GM19463 (cell line): Measurements from ENCODE around the gene AGBL1.

ENCODE experiments used
- ATAC-seq: cut with Tn5 transposase; IDR thresholded peaks from one replicate; pipeline ENCODE4 v1.9.1; 2021; ENCODE audit warnings: mild to moderate bottlenecking, moderate library complexity; ENCODE audit not compliant: unreplicated experiment

The AGBL1 gene

DNA sequence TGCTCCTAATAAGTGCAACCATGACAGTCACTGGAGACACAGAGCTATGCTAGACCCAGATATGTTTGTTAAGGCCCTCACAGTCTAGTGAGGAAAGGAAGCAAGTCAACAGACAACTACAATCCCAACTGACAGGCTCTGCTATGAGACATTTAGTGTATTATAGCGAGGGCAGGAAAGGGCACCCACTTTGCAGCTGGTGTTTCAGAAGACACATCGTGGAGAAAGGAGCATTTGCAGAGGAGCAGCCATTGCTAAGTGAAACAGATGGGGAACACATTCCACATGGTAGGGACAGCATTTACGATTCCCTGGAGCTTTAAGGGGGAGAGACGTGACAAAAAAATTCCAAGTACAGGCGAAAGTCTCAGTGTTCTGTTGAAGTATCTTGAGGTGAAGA, 685.6 kb downstream of the AGBL1 start:
- ATAC-seq, result no peak

DNA sequence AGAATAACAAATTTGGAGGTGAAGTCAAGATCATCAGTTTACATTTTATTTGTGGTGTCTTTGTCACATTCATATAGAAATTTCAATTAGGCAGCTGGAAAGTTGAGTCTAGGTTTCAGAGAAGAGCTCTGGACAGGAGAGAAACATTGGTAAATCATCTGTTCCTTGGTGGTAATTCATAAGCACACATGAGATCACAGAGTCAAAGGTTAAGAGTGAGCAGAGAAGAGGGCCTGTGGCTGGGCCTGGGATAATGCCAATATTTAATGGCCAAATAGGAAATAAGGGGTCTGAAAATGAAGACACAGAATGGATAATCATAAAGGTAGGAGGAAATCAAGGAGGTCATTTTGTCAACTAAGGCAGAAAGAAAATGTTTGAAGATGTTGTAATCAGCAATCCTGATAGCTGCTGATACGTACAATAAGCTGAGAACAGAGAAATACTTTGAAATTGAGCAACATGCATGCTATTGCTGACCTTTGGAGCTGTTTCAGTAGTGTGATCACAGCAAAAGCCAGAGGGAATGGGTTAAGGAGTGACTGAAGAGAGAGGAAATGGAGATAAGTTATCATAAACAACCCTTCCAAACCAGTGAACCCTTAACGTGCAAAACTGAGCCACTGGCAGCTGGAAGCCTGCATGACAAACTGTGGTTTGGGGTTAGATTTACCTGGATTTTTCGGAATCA, 692.8 kb downstream of the AGBL1 start:
- ATAC-seq, result no peak

DNA sequence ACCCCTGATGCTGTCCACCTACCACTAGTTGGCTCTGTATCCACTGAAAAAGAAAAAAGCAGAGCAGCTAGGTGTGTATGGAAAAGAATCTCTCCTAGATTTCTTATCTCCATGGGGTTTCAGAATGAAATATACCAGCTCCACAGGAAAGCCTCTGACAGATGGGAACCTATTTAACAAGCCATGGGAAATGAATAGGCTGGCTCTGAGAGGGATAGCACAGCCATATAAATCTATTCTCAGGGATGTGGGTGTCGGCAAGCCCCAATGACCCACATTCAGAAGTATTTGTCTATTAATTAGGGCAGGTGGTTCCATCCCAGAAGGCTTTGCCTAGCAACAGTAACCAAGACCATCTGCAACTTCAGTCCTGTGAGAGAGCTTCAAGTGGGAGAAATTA, 694.1 kb downstream of the AGBL1 start:
- ATAC-seq, result no peak

DNA sequence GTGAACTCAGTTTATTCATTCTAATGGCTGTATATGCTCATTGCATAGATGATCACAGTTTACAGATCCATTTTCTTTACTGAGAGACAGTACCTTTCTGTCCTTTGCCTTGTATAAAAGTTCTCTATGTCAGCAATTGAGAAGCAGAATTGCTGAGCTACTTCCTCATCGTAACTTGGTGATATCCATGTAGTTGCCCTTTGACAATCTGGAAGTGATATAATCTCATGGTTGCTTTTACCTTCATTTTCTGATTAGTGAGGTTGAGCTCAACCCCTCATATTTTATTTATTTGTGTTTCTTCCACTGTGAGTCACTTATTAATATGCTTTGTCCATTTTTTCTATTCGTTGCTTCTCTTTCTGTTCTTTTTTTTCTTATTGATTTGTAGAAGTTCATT, 696.5 kb downstream of the AGBL1 start:
- ATAC-seq, result no peak

DNA sequence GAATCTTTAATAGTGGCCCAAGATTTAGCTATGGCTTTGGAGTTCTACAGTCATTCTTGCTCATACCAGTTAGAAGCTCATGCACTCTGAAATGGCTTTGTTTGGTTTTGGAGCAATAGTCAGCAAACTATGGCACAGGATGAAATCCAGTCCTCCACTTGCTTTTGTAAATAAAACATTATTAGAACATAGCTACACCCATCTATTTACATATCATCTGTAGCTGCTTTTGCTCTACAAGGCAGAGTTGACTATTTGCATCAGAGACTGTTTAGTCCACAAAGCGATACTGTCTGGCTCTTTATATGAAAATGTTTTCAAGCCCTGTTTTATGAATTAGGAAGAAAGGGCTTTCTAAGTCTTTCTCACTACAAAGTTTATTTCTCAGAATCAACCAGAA, 716.9 kb downstream of the AGBL1 start:
- ATAC-seq, result no peak

DNA sequence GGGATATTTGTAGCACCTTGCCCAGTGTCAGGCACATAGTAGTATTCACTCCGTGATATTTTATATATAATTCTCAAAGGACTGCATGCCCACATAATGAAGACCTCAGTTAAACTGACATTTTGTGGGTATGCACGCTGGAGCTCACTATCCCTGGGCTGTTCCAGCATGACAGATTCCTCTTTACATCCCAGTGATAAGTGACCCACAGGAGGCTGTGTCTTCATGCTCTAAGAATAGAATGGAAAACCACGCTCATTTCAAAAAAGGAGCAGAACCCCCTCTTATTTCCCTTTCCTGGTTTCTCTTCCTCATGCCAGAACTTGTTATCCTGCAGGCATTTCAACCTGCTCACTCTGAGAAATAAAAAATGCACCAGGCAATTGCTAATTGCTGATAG, 717.5 kb downstream of the AGBL1 start:
- no peak for ATAC-seq

DNA sequence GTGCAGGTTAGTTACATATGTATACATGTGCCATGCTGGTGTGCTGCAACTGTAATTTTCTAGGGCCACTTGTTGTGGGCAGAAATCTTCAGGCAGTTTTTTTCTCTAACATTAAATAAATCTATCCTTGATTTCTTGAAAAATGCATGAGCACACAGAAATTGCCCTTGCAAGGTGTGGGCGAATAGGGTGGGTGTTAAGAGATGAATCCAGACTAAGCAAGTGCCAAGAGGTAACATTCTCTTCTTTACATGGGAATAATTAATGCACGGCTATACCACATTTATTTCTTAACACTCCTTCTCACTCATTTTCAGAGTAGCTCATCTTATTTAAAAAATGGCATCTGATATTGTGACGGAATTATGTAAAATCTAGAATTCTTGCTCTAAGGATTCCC, 719.6 kb downstream of the AGBL1 start:
- ATAC-seq, result no peak

DNA sequence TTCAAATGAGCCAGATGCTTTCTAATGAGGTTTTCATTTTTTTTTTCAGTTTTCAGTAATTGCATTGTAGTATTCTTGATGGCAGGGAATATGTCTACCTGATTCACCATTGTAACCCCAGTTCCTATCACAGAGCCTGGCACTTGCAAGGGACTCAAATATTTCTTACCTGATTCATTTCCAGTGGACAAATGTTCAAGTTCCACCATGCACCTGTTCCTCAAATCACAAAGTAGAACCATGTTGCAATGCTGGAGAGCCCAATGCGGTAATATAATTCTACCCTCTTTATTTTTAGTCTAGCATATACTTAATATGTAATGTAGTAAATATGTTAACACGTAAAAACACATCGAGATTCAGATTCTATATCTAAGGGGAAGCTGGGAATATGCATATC, 722.6 kb downstream of the AGBL1 start:
- no peak for ATAC-seq

DNA sequence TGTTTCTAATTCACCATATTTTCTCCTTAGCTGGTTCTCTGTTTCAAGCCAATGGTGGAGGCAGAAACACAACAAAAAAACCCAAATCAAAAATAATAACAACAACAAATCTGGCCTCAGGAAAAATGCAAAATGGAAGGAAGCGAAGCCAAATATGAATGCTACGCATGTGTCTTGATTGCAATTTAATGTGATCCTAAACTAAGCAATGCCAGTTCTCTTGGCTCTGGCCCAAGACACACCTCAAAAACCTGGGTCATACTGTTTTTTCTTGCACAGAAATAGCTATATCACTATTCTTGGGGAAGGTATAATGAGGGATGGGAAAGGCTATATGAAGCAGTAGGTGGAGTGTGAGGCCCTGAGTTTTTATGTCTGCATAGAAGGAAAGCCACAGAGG, 724.7 kb downstream of the AGBL1 start:
- no peak for ATAC-seq

DNA sequence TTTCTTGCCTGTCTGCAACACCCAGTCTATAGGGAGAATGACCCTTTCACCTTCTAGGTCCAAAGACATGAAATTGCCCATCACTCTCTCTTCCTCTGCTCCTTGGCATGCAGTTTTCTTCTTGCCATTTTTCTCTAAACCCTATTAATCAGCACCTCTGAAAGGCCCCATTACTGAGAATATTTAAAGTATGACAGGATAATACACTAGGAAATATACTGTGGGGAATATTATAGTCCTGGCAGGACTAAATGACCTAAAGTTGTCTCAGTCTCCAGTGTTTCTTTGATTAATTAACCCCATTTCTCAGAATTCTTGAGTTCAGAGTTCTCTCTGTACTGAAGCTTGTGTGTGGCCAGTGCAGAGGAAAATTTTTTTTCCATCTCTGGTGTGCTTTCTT, 730.7 kb downstream of the AGBL1 start:
- no peak for ATAC-seq

DNA sequence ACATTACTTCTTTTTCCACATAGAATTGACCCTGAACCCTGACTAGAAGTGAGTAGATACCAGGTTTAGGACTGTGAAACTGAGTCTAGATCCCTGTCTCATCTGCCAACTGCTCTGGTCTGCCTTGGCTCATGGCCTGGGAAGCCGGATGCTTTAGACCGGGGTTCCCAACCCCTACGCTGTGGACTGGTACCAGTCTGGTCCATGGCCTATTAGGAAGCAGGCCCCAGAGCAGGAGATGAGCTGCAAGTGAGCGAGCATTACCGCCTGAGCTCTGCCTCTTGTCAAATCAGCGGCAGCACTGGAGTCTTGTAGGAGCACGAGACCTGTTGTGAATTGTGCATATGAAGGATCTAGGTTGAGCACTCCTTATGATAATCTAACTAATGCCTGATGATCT, 734.2 kb downstream of the AGBL1 start:
- ATAC-seq, result no peak

DNA sequence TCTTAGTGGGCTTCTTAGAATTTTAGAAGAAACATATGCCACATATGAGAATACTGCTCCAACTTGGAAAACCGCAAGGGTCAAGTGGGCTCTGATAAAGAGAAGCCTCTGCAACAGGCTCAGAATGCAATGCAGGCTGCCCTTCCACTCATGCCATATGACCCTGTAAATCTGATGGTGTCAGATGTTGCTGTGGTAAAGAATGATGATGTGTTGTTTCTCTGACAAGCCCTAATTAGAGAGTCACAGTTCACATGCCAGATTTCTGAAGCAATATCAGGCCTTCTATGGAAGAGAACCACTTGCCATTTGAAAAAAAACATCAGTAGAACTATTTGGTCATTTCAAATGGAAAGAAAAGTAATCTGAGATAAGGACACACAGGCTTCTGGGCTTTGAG, 749.6 kb downstream of the AGBL1 start:
- no peak for ATAC-seq

DNA sequence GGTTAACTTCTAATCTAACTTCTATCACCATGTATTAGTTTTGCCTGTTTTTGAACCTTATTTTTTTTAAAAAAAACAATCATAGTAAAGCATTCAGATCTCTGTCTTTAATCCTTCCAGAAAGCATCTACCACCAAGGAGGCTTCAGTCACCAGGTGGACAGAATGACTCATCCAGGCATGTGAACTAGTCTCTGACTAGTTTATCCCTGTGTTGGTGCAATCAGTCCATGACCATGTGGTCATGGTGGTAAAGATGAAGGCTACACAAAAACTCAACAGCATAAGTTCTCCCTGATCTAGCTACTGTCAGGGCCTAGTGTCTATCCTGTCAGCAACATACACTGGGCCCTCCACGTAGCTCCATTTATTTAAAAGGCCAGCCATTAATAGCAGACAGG, 750.6 kb downstream of the AGBL1 start:
- no peak for ATAC-seq

DNA sequence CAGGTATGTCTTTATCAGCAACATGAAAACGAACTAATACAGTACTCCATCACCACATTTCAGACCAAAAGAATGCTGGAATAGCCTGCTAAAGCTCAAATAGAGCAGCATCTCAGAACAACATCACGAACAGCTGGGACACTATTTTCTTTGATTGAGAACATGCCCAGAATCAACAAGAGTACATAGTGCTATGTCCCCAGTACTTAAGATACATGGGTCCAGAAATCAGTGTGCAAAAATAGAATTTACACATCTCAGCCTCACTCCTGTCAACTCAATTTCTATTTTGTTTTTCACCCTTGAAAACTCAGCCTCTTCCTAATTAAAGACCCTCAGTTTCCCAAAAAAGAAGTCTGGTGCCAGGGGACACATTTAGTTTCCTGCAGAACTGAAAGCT, 753.9 kb downstream of the AGBL1 start:
- ATAC-seq, result no peak

DNA sequence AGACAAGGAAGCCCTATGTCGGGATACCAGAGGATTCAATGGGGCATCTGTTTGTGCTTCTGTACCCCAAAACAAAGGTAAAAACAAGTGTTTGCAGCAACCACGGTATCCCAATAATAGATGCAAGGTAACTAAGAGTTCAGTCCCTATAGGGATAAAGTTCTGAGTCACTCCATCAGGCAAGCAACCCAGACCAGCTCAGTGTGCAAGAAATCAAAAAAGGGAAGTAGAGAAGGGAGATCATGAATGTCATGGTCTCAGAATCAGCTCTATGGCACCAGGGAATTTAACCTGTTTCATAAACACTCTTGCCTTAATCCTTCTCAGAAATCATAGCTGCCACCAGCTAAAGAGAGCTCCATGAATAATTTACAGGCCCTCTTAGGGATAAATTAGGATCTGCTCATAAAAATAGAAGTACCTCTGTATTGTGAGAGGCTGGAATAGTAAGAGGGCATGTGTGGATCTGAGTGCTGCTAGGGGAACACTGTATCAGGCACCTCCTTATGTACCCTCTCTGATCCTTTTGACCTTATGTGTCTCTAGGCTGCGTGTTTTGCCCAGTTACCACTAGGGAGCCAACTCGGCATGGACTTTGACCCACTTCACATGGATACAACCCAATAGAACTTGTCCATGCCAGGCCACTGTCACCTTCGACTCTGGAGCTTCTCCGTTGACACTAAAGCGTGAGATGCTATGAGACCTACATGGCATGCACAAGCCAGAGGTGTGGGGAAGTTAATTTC, 754.6 kb downstream of the AGBL1 start:
- ATAC-seq, result no peak

DNA sequence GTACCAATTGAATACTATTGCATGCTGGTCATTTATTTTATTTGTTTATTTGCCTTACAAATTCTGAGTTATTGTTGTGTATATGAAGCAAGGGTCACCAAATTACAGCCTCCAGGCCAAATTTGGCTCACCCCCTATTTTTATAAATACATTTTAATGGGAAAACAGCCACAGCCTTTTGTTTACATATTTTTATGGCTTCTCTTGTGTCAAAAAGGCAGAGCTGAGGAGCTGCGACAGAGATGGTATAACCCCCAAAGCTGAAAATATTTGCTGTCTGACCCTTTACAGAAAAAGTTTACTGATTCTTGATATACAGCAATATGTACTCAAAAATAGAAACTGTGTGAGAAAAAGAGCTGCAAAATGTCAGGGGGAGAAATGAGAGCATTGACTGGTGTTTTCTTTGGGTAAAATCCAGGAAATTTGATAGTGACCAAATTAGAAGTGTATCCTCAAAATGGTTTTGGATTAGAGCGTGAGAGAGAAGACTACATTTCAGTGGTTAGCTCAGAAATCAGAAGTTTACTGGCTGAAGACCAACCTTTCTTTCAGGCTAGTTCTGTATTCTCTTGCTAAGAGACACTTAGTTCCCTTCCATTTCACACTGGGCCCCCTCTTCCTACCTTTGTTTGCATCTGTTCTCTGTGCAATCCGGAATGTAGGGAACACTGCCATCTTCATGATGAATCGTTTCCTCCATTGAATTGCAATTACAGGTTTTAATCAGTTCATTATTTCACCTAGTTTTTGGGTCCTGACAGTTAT, 757.8 kb downstream of the AGBL1 start:
- ATAC-seq, result no peak

DNA sequence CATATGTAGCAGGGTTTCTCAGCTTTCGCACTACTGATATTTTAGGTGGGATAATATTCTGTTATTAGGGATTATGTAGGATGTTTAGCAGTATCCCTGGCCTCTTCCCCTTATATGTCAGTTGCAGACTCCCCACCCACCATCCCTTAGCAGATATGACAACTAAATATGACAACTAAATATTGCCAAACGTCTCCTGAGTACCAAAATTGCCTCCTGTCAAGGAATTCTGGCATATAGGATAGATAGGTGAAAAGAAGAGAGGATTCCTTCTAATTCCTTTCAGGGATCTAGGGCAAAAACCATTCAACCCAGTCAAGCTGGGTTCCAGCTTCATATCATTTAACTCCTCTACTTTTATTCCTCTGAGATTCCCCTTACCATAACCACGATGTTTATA, 759.8 kb downstream of the AGBL1 start:
- ATAC-seq, result no peak

DNA sequence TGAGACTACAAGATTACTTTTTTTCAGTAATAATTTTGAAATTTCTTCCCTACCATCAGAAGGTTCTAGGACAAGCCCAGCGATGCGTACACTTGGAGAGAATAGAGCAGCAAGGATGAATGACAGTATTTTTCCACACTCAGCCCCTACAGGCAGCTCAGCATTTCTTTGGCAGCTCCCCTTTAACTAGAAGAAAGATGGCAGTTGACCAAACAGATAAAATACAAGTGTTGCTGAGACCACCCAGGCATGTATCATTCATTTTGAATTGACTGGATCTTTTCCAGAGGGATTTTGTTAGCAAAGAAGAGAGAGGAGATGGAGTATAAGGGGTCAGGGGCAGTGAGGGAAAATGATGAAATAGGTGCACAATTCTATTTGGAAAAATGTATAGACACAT, 761.3 kb downstream of the AGBL1 start:
- no peak for ATAC-seq

DNA sequence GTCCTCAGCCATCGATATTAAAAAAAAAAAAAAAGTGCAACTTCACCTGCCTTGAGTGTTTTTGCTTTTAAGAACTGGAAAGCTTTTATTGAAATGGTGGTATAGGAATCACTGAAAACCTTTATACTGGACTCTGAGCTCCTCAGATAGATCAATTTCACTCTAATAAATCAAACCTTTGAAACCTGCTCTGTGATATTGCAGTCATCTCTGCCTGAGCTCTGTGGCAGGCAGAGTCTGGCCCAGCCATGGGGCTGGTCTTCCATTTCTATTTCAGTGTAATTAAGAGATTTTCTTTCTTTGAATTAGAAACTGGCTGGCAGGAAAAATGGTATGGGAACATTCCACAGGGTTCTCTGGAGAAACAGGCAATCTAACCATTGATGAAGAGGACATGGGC, 762.5 kb downstream of the AGBL1 start:
- no peak for ATAC-seq

DNA sequence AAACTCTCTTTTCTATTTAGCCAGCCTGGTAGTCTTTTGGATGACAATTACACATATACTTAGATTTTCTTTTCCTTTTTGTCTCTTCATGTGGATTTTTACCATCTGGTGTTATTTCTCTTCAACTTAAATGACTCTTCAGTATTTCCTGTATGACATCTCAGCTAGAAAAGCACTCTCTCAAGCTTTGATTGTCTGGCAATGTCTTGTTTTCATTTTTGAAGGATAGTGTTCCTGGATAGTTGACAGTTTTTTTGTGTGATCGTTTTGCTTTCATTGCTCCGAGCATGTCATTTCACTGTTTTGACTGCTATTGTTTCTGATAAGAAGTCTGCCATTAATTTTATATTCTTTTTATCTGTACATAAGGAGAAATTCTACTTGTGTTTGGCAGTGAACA, 766.4 kb downstream of the AGBL1 start:
- no peak for ATAC-seq

DNA sequence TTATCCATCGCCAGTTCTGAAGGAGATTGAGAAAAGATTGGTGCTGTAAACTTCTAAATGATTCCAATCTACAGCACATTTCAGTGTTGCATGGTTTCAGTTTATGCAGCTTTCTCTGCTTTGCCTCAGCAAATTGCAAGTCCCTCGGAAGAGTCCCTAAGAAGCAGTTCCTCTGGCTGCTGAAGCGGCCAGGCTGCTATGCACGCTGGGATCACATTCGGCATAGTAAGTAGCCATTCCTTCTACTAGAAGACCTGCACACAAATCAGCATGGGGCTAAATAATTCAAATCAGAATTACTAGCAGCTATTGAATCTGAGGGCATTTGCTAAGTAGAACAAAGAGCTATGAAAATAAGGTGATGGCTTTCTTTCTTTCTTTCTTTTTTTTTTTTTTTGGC, 769.5 kb downstream of the AGBL1 start:
- ATAC-seq, result no peak
